ENCODE measurements around the gene GOLGA8J.
"Not testable (repeated sequence)": the region's sequence is repeated elsewhere in the genome, so short reads cannot be mapped to it uniquely, and the experiment has no call there.

The GOLGA8J gene

DNA sequence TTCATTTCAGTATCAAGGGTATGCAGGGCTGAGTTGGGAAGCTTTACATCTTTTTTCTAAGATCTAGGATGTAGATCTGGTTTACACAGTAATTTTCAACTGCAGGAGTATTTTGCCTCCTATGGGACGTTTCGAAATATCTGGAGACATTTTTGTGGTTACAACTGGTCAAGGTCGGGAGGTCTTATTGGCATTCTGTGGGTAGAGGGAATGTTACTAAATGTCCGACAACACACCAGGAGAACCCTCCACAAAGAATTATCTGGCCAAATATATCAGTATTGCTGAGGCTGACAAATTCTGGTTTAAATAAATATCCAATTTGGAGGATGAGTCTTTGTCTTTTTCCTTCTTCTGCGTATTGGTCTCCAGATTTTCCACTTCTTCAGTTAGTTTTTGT, 1.9 kb upstream of the GOLGA8J start:
- DNase-seq (ENCODE audit: low spot score): not testable (repeated sequence)

GRCh38 chr15:30097827-30098226, 15.1 kb downstream of the GOLGA8J start:
- DNase-seq (ENCODE audit: low spot score): not testable (repeated sequence)

- DNase-seq (ENCODE audit: low spot score): not testable (repeated sequence)
Measured at GRCh38 chr15:30102890-30103289, 20.1 kb downstream of the GOLGA8J start.

DNA sequence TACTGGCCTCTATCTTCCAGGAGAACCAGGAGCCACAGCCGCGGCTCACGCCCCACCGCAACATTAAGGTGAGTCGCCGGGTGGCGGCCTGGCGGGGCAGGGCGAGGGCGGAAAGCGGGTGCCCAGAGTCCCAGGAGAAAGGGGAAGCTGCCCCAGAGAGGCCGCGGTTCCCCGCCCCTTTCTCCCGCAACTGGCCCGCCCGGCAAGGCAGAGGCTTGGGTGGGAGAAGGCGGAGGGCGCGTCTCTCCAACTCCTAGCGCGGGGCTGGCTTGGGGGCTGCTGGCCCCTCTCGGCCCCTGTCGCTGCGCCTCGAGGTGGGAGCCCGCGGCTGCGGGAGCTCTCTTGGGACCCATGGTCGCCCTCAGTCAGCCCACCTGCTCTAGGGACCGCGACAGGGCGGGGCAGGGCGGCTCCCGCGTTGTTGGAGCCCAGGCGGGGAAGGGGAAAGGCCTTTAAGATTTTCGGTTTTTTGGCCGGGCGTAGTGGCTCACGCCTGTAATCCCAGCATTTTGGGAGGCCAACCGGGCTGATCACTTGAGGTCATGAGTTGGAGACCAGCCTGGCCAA, 21.3 kb downstream of the GOLGA8J start:
- DNase-seq (ENCODE audit: low spot score): not testable (repeated sequence)

- DNase-seq (ENCODE audit: low spot score): not testable (repeated sequence)
Measured at GRCh38 chr15:30110591-30110990, 27.8 kb downstream of the GOLGA8J start.

GRCh38 chr15:30130066-30130465, 47.3 kb downstream of the GOLGA8J start:
- DNase-seq (ENCODE audit: low spot score): not testable (repeated sequence)

- DNase-seq (ENCODE audit: low spot score): not testable (repeated sequence)
Measured at GRCh38 chr15:30134751-30135150, 52.0 kb downstream of the GOLGA8J start, which contains the start of gene GOLGA8T. Gene GOLGA8T, plus strand, starts transcription at chr15:30135051. Its CDS starts 98 bp downstream, at chr15:30135149.
